Measurements from ENCODE around the gene ZNF845. TPM values are rescaled to one million over a fixed set of nuclear protein-coding genes. Genes with fewer than 3 reads are reported as not detected.
"Not testable (repeated sequence)": the region's sequence is repeated elsewhere in the genome, so short reads cannot be mapped to it uniquely, and the experiment has no call there.

Gene ZNF845
- total and polyA plus RNA-seq, 3 experiments from 2014 or later = 5.8 to 11.5 (median 6.3) TPM

DNA sequence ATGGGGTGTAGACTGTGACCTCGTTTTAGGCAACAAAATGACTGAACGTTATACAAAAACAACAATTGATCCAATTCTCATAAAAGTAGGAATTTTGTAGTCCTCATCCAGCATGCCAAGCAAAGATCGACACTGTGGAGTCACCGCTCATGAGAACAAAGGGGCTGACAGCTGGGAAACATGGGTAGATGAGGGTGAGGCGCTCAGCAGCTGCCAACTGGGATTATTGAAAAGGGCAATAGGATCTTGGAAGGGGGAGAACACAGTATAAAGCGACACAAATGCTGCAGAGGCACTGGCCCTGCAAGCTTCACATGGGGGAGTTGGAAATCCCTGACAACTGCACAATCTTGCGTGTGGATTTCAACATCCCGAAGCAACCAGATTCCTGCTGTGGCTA, 56.0 kb downstream of the ZNF845 start:
- Histone ChIP-seq H3K27ac (ENCODE audit: low read depth, low read length) (no peak overlapping the region), H3K27me3 (ENCODE audit: insufficient read depth, low read length, poor library complexity, severe bottlenecking) (no peaks in the 10 kb centered on the region), H3K4me3 (ENCODE audit: low read length) (no peak overlapping the region), H3K4me1 (ENCODE audit: insufficient read depth, low read length) (peaks cover 3% of the 10 kb centered on the region), H3K9me3 (ENCODE audit: low read length) (peaks cover 26% of the 10 kb centered on the region), H3K36me3 (ENCODE audit: insufficient read depth, low read length) (no peaks in the 10 kb centered on the region)
- ChIA-PET POLR2A (no interaction called here), CTCF (no interaction called here)
- no peak for DNase-seq
- Mint-ChIP-seq H3K4me1 (peaks cover 2 to 9% (median 3%) of the 10 kb centered on the region in 3 donors), H3K9me3 (peaks cover 30 to 64% (median 58%) of the 10 kb centered on the region in 5 donors), H3K27me3 (no peaks in the 10 kb centered on the region), H3K4me3 (no peak overlapping the region), H3K27ac (no peak overlapping the region), H3K36me3 (peaks cover 13 to 45% (median 20%) of the 10 kb centered on the region in 3 donors)

- Histone ChIP-seq H3K27me3 (ENCODE audit: insufficient read depth, low read length, poor library complexity, severe bottlenecking) (no peaks in the 10 kb centered on the region), H3K9me3 (ENCODE audit: low read length) (peaks cover 22% of the 10 kb centered on the region), H3K4me3 (ENCODE audit: low read length) (no peak overlapping the region), H3K27ac (ENCODE audit: low read depth, low read length) (no peak overlapping the region), H3K4me1 (ENCODE audit: insufficient read depth, low read length) (peaks cover 6% of the 10 kb centered on the region), H3K36me3 (ENCODE audit: insufficient read depth, low read length) (no peaks in the 10 kb centered on the region)
- Mint-ChIP-seq H3K27me3 (no peaks in the 10 kb centered on the region), H3K4me3 (no peak overlapping the region), H3K9me3 (peaks cover 26 to 60% (median 54%) of the 10 kb centered on the region in 5 donors), H3K27ac (no peak overlapping the region), H3K36me3 (peaks cover 11 to 41% (median 15%) of the 10 kb centered on the region in 3 donors), H3K4me1 (peaks cover 5 to 12% (median 6%) of the 10 kb centered on the region in 3 donors)
- no peak for DNase-seq
- CTCF ChIA-PET = no interaction called here
- POLR2A ChIA-PET = no interaction called here
These were observed 56.4 kb downstream of the ZNF845 start for GRCh38 chr19:53389978-53390377.

GRCh38 chr19:53394522-53394973, 61.0 kb downstream of the ZNF845 start:
- Mint-ChIP-seq H3K9me3 (peaks cover 0 to 17% (median 16%) of the 10 kb centered on the region in 5 donors), H3K27me3 (no peaks in the 10 kb centered on the region), H3K4me1 (peaks cover 29 to 38% (median 34%) of the 10 kb centered on the region in 3 donors), H3K4me3 (peak overlapping the region; percentile 95 to 100 (median 98)), H3K27ac (peak overlapping the region; percentile 87 to 95 (median 92)), H3K36me3 (peaks cover 11 to 25% (median 24%) of the 10 kb centered on the region in 3 donors)
- Histone ChIP-seq H3K4me3 (ENCODE audit: low read length) (peak overlapping the region; percentile 94), H3K27ac (ENCODE audit: low read depth, low read length) (peak overlapping the region; percentile 78), H3K9me3 (ENCODE audit: low read length) (peaks cover under 1% of the 10 kb centered on the region), H3K4me1 (ENCODE audit: insufficient read depth, low read length) (peaks cover 11% of the 10 kb centered on the region), H3K36me3 (ENCODE audit: insufficient read depth, low read length) (no peaks in the 10 kb centered on the region), H3K27me3 (ENCODE audit: insufficient read depth, low read length, poor library complexity, severe bottlenecking) (no peaks in the 10 kb centered on the region)
- ChIA-PET CTCF (interaction anchor here (1.4 kb wide), 1 partner anchor 36 kb away, joined by 4 read pairs; no protein-coding TSS in a partner anchor), POLR2A (no interaction called here)
- DNase-seq = no peak

- CTCF ChIA-PET = interaction anchor here (1.4 kb wide), 1 partner anchor 35 kb away, joined by 4 read pairs; no protein-coding TSS in a partner anchor
- no peaks in the 10 kb centered on the region for H3K27me3 Mint-ChIP-seq
- Histone ChIP-seq H3K4me3 (ENCODE audit: low read length) (peak within 1 kb of the TSS; percentile 94), H3K27ac (ENCODE audit: low read depth, low read length) (peak within 1 kb of the TSS; percentile 78), H3K9me3 (ENCODE audit: low read length) (no peaks in the 10 kb centered on the region), H3K27me3 (ENCODE audit: insufficient read depth, low read length, poor library complexity, severe bottlenecking) (no peaks in the 10 kb centered on the region), H3K36me3 (ENCODE audit: insufficient read depth, low read length) (peaks cover 5% of the 10 kb centered on the region), H3K4me1 (ENCODE audit: insufficient read depth, low read length) (peaks cover 11% of the 10 kb centered on the region)
- H3K27ac Mint-ChIP-seq = peak within 1 kb of the TSS; percentile 90 to 95 (median 92)
- POLR2A ChIA-PET = no interaction called here
- H3K4me3 Mint-ChIP-seq = peak within 1 kb of the TSS; percentile 95 to 100 (median 98)
- peaks cover 1 to 17% (median 14%) of the 10 kb centered on the region in 5 donors for H3K9me3 Mint-ChIP-seq
- peaks cover 32 to 41% (median 34%) of the 10 kb centered on the region in 3 donors for H3K4me1 Mint-ChIP-seq
- peak; percentile 92 to 97 (median 95) for DNase-seq
- peaks cover 14 to 31% (median 26%) of the 10 kb centered on the region in 3 donors for H3K36me3 Mint-ChIP-seq
These were observed 61.7 kb downstream of the ZNF845 start, which contains the start of gene ZNF765 for GRCh38 chr19:53394974-53395839. TSS of gene ZNF765 (plus strand) at chr19:53395149. CDS start at chr19:53398016, 2,867 bp downstream.

DNA sequence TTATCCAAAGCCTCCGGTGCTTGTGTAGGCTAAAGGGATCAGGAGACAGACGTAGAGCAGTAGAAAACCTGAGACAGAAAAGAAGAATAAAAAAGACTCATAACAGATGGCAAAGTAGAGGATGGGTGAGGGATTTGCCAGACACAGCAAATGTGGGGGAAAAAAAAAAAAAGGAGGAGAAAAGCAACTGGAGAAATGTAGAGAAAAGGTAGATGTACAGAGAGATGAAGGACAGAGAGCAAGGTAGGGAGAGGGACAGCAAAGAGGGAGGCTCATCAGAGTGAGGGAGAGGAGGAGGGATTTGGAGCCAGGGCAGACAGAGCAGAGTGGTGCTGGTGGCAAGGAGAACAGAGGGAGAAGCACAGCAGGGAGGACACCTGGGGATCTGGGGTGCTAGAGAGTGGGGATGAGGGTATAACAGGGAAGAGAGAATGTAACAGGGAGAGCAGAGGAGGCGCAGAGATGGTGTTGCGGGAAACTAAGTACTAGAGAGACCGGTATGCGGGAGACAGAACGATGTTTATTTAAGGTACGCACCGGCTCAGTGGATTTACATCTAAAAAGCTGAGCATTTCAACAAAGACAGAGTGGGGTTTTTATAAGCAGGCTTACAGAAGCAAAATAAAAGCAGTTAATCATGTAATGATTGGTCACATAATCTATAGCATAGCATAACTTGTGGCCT, 62.4 kb downstream of the ZNF845 start:
- Mint-ChIP-seq H3K4me1 (peaks cover 34 to 43% (median 34%) of the 10 kb centered on the region in 3 donors), H3K9me3 (peaks cover 0 to 15% (median 10%) of the 10 kb centered on the region in 5 donors), H3K4me3 (peak overlapping the region; percentile 95 to 100 (median 98)), H3K27ac (peak overlapping the region; percentile 90 to 95 (median 92)), H3K36me3 (peaks cover 16 to 38% (median 29%) of the 10 kb centered on the region in 3 donors)
- peak overlapping the region; percentile 78 for H3K27ac ChIP-seq (ENCODE audit: low read depth, low read length)
- H3K4me1 ChIP-seq (ENCODE audit: insufficient read depth, low read length) = peaks cover 11% of the 10 kb centered on the region
- not testable (repeated sequence) for H3K9me3 ChIP-seq (ENCODE audit: low read length); H3K27me3 ChIP-seq (ENCODE audit: insufficient read depth, low read length, poor library complexity, severe bottlenecking); H3K27me3 Mint-ChIP-seq; DNase-seq
- peaks cover 11% of the 10 kb centered on the region for H3K36me3 ChIP-seq (ENCODE audit: insufficient read depth, low read length)
- peak overlapping the region; percentile 94 for H3K4me3 ChIP-seq (ENCODE audit: low read length)
- CTCF ChIA-PET = interaction anchor here (1.3 to 1.4 kb wide), 2 partner anchors 34 to 200 kb away, joined by 3 to 4 read pairs; no protein-coding TSS in a partner anchor
- POLR2A ChIA-PET = interaction anchor here (0.8 kb wide), 1 partner anchor 159 kb away, joined by 4 read pairs; no protein-coding TSS in a partner anchor

DNA sequence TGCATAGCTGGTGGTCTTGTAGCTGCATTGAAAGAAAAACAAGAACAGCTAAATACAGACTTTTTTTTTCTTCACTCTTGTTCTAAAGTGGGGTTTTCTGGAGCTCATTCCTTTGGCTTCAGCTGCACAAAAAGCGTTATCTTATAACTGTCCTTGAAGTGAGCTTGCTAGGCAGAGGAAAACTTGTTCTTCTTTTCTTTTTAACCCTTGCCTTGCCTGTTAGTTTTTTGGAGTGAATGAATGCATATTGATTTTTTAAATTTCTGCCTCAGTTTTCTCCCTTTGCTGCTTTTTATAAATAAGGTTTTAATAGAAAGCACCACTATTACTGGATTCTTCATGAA, 62.9 kb downstream of the ZNF845 start:
- Mint-ChIP-seq H3K27me3 (no peaks in the 10 kb centered on the region), H3K9me3 (peaks cover 0 to 15% (median 10%) of the 10 kb centered on the region in 5 donors), H3K36me3 (peaks cover 19 to 42% (median 31%) of the 10 kb centered on the region in 3 donors), H3K27ac (peak overlapping the region in 2 of 8 donors; percentile 15 to 91), H3K4me3 (peak overlapping the region; percentile 95 to 100 (median 98)), H3K4me1 (peaks cover 34 to 43% (median 34%) of the 10 kb centered on the region in 3 donors)
- Histone ChIP-seq H3K9me3 (ENCODE audit: low read length) (no peaks in the 10 kb centered on the region), H3K36me3 (ENCODE audit: insufficient read depth, low read length) (peaks cover 13% of the 10 kb centered on the region), H3K4me1 (ENCODE audit: insufficient read depth, low read length) (peaks cover 11% of the 10 kb centered on the region), H3K27me3 (ENCODE audit: insufficient read depth, low read length, poor library complexity, severe bottlenecking) (no peaks in the 10 kb centered on the region), H3K27ac (ENCODE audit: low read depth, low read length) (no peak overlapping the region), H3K4me3 (ENCODE audit: low read length) (no peak overlapping the region)
- ChIA-PET CTCF (interaction anchor here (1.3 kb wide), 1 partner anchor 201 kb away, joined by 3 read pairs; no protein-coding TSS in a partner anchor), POLR2A (interaction anchor here (0.6 to 0.8 kb wide), 2 partner anchors 124 to 158 kb away, joined by 3 to 4 read pairs; no protein-coding TSS in a partner anchor)
- no peak for DNase-seq

GRCh38 chr19:53397918-53398317, 64.4 kb downstream of the ZNF845 start:
- CTCF ChIA-PET; H3K9me3 ChIP-seq (ENCODE audit: low read length); H3K27me3 ChIP-seq (ENCODE audit: insufficient read depth, low read length, poor library complexity, severe bottlenecking); H3K27ac Mint-ChIP-seq; H3K27me3 Mint-ChIP-seq; POLR2A ChIA-PET; H3K27ac ChIP-seq (ENCODE audit: low read depth, low read length); DNase-seq; H3K4me3 ChIP-seq (ENCODE audit: low read length): not testable (repeated sequence)
- Mint-ChIP-seq H3K36me3 (peaks cover 28 to 56% (median 45%) of the 10 kb centered on the region in 3 donors), H3K9me3 (peaks cover 0 to 24% (median 20%) of the 10 kb centered on the region in 5 donors), H3K4me3 (peak overlapping the region in 2 of 7 donors; percentile 63 to 81), H3K4me1 (peaks cover 34 to 43% (median 34%) of the 10 kb centered on the region in 3 donors)
- Histone ChIP-seq H3K36me3 (ENCODE audit: insufficient read depth, low read length) (peaks cover 21% of the 10 kb centered on the region), H3K4me1 (ENCODE audit: insufficient read depth, low read length) (peaks cover 11% of the 10 kb centered on the region)
